OCI-LY1 (cell line): ENCODE results near the gene YIPF3.

ENCODE experiments used
- EZH2 ChIP-seq: fragments of 200-600 bp; sonication (generic), shearing (Covaris generic); IDR thresholded peaks from 2 replicates; pipeline ENCODE4 v1.8.0; 2017; ENCODE audit warnings: borderline replicate concordance, mixed run types, mild to moderate bottlenecking, antibody characterized with exemption, low read length, moderate library complexity, mixed read lengths
- TF ChIP-seq, protein P1 (sequence below): fragments of 200-600 bp; sonication (generic), shearing (Covaris generic); IDR thresholded peaks from 2 replicates; pipeline ENCODE4 v1.5.1; 2017; ENCODE audit warnings: mild to moderate bottlenecking, antibody characterized with exemption, low read length, moderate library complexity, mixed read lengths

DNA sequence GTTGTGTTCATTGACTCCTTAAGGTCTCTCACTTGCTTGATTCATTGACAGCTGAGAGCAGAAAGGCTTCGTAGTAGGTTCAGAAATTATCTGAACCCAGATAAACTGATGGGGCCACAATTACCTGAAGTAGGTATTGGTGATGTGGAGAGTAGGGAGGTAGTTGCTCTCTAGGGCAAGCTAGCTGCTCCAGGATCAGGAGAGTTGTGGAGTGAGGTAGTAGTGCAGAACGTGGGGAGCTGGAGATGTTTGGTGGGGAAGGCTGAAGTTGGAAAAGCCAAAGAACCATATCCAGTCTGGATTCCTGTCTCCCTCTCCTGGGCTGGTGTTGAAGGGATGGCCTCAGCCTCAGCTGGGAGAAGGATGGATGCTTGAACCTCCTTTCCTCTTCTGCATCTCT is 23.5 kb downstream of the YIPF3 start:
- TF ChIP-seq, protein P1, sequence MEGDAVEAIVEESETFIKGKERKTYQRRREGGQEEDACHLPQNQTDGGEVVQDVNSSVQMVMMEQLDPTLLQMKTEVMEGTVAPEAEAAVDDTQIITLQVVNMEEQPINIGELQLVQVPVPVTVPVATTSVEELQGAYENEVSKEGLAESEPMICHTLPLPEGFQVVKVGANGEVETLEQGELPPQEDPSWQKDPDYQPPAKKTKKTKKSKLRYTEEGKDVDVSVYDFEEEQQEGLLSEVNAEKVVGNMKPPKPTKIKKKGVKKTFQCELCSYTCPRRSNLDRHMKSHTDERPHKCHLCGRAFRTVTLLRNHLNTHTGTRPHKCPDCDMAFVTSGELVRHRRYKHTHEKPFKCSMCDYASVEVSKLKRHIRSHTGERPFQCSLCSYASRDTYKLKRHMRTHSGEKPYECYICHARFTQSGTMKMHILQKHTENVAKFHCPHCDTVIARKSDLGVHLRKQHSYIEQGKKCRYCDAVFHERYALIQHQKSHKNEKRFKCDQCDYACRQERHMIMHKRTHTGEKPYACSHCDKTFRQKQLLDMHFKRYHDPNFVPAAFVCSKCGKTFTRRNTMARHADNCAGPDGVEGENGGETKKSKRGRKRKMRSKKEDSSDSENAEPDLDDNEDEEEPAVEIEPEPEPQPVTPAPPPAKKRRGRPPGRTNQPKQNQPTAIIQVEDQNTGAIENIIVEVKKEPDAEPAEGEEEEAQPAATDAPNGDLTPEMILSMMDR: no peak
- no peak for TF ChIP-seq EZH2
